GM23338 (cell line): ENCODE data around the gene SIRT6. TPM values are rescaled to one million over a fixed set of nuclear protein-coding genes. Genes with fewer than 3 reads are reported as not detected.

Source experiments
- ATAC-seq: fragments of 200-7000 bp; cut with Tn5 transposase; 3 replicates; pipeline ENCODE4 v1.9.1; 2020
- DNase-seq: peaks from one replicate; pipeline ENCODE4 v3.0.0-alpha.2; 2015; ENCODE audit warnings: low spot score
- H2AFZ ChIP-seq: fragments of 200-600 bp; sonication (generic); 2 replicates; pipeline ENCODE4 v1.8.0; 2016; ENCODE audit warnings: antibody characterized with exemption, mild to moderate bottlenecking, moderate library complexity
- H3F3A ChIP-seq: fragments of 200-600 bp; sonication (generic); replicated peaks from 2 replicates; pipeline ENCODE4 v1.8.0; 2017; ENCODE audit warnings: antibody characterized with exemption, mixed run types, low read depth
- H3K27ac ChIP-seq: fragments of 200-600 bp; sonication (generic); 2 replicates; pipeline ENCODE4 v1.6.1; 2016; ENCODE audit warnings: low read depth
- H3K27me3 ChIP-seq: fragments of 200-600 bp; sonication (generic); 2 replicates; pipeline ENCODE4 v1.8.0; 2016; ENCODE audit warnings: mild to moderate bottlenecking, mixed run types, moderate library complexity; ENCODE audit not compliant: insufficient read depth
- H3K36me3 ChIP-seq: fragments of 200-600 bp; sonication (generic); 2 replicates; pipeline ENCODE4 v1.8.0; 2016; ENCODE audit warnings: mild to moderate bottlenecking; ENCODE audit not compliant: insufficient read depth
- H3K4me1 ChIP-seq: fragments of 200-600 bp; sonication (generic); 2 replicates; pipeline ENCODE4 v1.8.0; 2016; ENCODE audit warnings: mild to moderate bottlenecking, moderate library complexity; ENCODE audit not compliant: insufficient read depth
- H3K4me2 ChIP-seq: fragments of 200-600 bp; sonication (generic); 2 replicates; pipeline ENCODE4 v1.7.1; 2017; ENCODE audit warnings: mixed run types
- H3K4me3 ChIP-seq: fragments of 200-600 bp; sonication (generic); 2 replicates; pipeline ENCODE4 v1.6.1; 2016; ENCODE audit warnings: mixed run types
- H3K79me2 ChIP-seq: fragments of 200-600 bp; sonication (generic); replicated peaks from 2 replicates; pipeline ENCODE4 v1.8.0; 2017; ENCODE audit warnings: mild to moderate bottlenecking; ENCODE audit not compliant: insufficient read depth
- H3K9me2 ChIP-seq: fragments of 200-600 bp; sonication (generic); 2 replicates; pipeline ENCODE4 v1.8.0; 2017; ENCODE audit not compliant: insufficient read depth
- H4K20me1 ChIP-seq: fragments of 200-600 bp; sonication (generic); replicated peaks from 2 replicates; pipeline ENCODE4 v1.8.0; 2017; ENCODE audit warnings: mild to moderate bottlenecking; ENCODE audit not compliant: insufficient read depth
- H3K27ac Mint-ChIP-seq: 2 replicates; pipeline ENCODE4 v1.8.0; 2020; ENCODE audit warnings: inconsistent platforms, mild to moderate bottlenecking, moderate library complexity, mixed read lengths
- H3K27me3 Mint-ChIP-seq: 3 replicates; pipeline ENCODE4 v1.8.0; 2022; ENCODE audit warnings: low read depth, mild to moderate bottlenecking, moderate library complexity, mixed read lengths, inconsistent platforms; ENCODE audit not compliant: insufficient read depth, poor library complexity
- H3K36me3 Mint-ChIP-seq: 3 replicates; pipeline ENCODE4 v1.8.0; 2021; ENCODE audit warnings: low read depth, mild to moderate bottlenecking, inconsistent platforms, moderate library complexity, mixed read lengths
- H3K4me1 Mint-ChIP-seq: 3 replicates; pipeline ENCODE4 v1.8.0; 2020; ENCODE audit warnings: mild to moderate bottlenecking, inconsistent platforms, mixed read lengths
- H3K4me3 Mint-ChIP-seq: 3 replicates; pipeline ENCODE4 v1.8.0; 2021; ENCODE audit warnings: moderate library complexity, mild to moderate bottlenecking, inconsistent platforms, mixed read lengths
- H3K9me3 Mint-ChIP-seq: 3 replicates; pipeline ENCODE4 v1.8.0; 2020; ENCODE audit warnings: moderate library complexity, mild to moderate bottlenecking, inconsistent platforms, mixed read lengths
- ETS1 ChIP-seq: IDR thresholded peaks from 2 replicates; pipeline ENCODE4 v1.6.1; 2016; ENCODE audit warnings: antibody characterized with exemption
- REST ChIP-seq: IDR thresholded peaks from one replicate; pipeline ENCODE4 v1.6.1; 2018; ENCODE audit warnings: antibody characterized with exemption; ENCODE audit not compliant: unreplicated experiment
- ZNF331 ChIP-seq: fragments of 250-450 bp; sonication (Bioruptor Pico); IDR thresholded peaks from 2 replicates; pipeline ENCODE4 v1.5.0; 2020; ENCODE audit warnings: low read depth, mild to moderate bottlenecking, moderate library complexity
- ZNF462 ChIP-seq: fragments of 250-450 bp; sonication (Bioruptor Pico); IDR thresholded peaks from 2 replicates; pipeline ENCODE4 v1.5.0; 2020; ENCODE audit warnings: mild to moderate bottlenecking, moderate library complexity
- polyA plus RNA-seq: library from polyadenylated mRNA; unstranded; fragments of >200 nt; fragmentation: Nextera tagmentation; extraction: Ambion mirVana; gene quantifications from 2 replicates; pipeline ENCODE4 v1.2.1, GENCODE V29; 2016
- total RNA-seq: library from RNA; depleted of rRNA; stranded (reverse); fragments of >200 nt; shearing (Covaris generic); gene quantifications from 2 replicates; pipeline ENCODE4 v1.2.3, GENCODE V29; 2014

Gene SIRT6
- total and polyA plus RNA-seq, 2 experiments from 2014 or later, result 18.9 to 26.7 TPM

GRCh38 chr19:4197625-4198466 lies 15.5 kb upstream of the SIRT6 start (continued):
- no peak for TF ChIP-seq ZNF462
- TF ChIP-seq REST, result no peak

- H3K27me3 ChIP-seq, result peaks cover 6% of the 10 kb centered on the region; the same call in 1 of the 2 replicates
- no peak for DNase-seq
- peaks cover 14% of the 10 kb centered on the region for H3F3A ChIP-seq
- peaks cover 24% of the 10 kb centered on the region for H3K27me3 Mint-ChIP-seq
- ATAC-seq, result no peak
- H3K4me2 ChIP-seq, result no peak overlapping the region
- peaks cover 3% of the 10 kb centered on the region; the same call in 1 of the 2 replicates for H3K4me1 ChIP-seq
- H3K9me2 ChIP-seq, result peaks cover 5% of the 10 kb centered on the region
- no peak for TF ChIP-seq ZNF331
- TF ChIP-seq ETS1, result no peak
- no peaks in the 10 kb centered on the region for H4K20me1 ChIP-seq
- H3K36me3 ChIP-seq, result no peaks in the 10 kb centered on the region
- peak overlapping the region; percentile 79 for H3K4me3 Mint-ChIP-seq
- peaks cover 8% of the 10 kb centered on the region; the same call in 1 of the 3 replicates for H3K36me3 Mint-ChIP-seq
- no peaks in the 10 kb centered on the region for H3K79me2 ChIP-seq
- no peak overlapping the region for H3K27ac Mint-ChIP-seq
- H3K27ac ChIP-seq, result no peak overlapping the region
- H3K4me1 Mint-ChIP-seq, result peaks cover 23% of the 10 kb centered on the region
- H3K9me3 Mint-ChIP-seq, result peaks cover 11% of the 10 kb centered on the region
- peak overlapping the region; percentile 81; the same call in 1 of the 2 replicates for H3K4me3 ChIP-seq
- no peak overlapping the region for H2AFZ ChIP-seq
These were observed 14.9 kb upstream of the SIRT6 start for GRCh38 chr19:4197228-4197624.
